Omental fat pad (tissue), 4 donors: ENCODE data around the gene PI4KB. TPM values are rescaled to one million over a fixed set of nuclear protein-coding genes. Genes with fewer than 3 reads are reported as not detected.

Experiments used
- ATAC-seq: fragments of 150-250 bp; one replicate; pipeline ENCODE4 v1.9.1; 2016; ENCODE audit warnings: mild to moderate bottlenecking, moderate library complexity; ENCODE audit not compliant: low FRiP score
- DNase-seq: peaks from one replicate; pipeline ENCODE4 v3.0.0-alpha.2; 2019; ENCODE audit warnings: low spot score
- total RNA-seq, 4 donors: library from RNA; depleted of rRNA; stranded (reverse); fragments of >200 nt; gene quantifications; one replicate each; pipeline ENCODE4 v1.1.0, GENCODE V29; 2016
- TF ChIP-seq, protein P1 (sequence below), 3 donors: fragments of 450-650 bp; IDR thresholded peaks; one replicate each; pipeline ENCODE4 v1.5.1; 2016 to 2017; ENCODE audit warnings: antibody characterized with exemption in 3 of 3, mild to moderate bottlenecking in 3 of 3, moderate library complexity in 2 of 3

The PI4KB gene
- total RNA-seq, 4 donors from 2014 or later, result 80.4 to 109 (median 87.2) TPM

DNA sequence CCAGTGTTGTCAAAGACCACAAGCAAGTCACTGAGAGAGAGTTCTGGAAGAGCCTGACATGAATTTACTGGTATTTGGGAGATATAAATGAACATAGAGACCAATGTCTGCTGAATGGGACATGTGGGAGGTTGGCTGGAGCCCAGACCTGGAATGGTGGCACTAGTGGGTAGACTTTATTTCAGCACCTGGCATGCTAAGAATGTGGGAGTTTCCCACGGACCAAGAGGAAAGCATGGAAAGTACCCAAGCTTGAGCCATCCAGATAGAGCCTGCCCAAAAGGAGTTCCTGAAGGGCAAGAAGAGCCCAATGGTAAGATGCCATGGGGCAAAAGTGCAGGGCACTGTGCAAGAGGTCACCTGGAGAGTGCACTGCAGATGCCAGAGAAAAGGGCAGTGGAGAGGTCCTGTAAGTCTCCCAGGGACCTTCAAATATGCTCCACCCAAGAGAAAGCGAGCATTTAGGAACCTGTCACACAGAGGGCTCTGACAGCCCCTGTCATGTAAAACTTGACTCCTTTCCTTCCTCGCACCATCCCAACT lies 53.2 kb downstream of the PI4KB start:
- DNase-seq (no peak), ATAC-seq (no peak)
- TF ChIP-seq, protein P1, sequence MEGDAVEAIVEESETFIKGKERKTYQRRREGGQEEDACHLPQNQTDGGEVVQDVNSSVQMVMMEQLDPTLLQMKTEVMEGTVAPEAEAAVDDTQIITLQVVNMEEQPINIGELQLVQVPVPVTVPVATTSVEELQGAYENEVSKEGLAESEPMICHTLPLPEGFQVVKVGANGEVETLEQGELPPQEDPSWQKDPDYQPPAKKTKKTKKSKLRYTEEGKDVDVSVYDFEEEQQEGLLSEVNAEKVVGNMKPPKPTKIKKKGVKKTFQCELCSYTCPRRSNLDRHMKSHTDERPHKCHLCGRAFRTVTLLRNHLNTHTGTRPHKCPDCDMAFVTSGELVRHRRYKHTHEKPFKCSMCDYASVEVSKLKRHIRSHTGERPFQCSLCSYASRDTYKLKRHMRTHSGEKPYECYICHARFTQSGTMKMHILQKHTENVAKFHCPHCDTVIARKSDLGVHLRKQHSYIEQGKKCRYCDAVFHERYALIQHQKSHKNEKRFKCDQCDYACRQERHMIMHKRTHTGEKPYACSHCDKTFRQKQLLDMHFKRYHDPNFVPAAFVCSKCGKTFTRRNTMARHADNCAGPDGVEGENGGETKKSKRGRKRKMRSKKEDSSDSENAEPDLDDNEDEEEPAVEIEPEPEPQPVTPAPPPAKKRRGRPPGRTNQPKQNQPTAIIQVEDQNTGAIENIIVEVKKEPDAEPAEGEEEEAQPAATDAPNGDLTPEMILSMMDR (IDR thresholded peaks at IDR 0.05), result no peak

DNA sequence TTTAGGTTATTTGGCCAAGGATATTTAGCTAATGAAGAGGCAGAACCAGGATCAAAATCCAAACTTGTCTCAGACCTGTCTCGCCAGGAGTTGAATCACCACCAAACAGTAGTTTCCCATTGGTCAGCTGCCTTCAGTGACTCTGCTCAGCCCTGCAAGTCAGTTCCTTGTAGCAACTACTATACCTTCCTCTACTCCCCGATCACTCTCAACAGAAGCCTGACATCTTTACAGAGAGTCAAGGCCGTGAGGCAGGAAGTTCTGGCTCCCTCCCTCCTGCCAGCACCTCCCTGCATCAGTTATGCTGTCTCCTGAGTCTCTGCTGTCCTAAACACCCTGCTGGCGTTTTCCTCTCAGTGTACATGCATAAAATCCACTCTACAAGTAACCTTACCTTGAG lies 59.5 kb downstream of the PI4KB start:
- TF ChIP-seq, protein P1 (IDR thresholded peaks at IDR 0.05), result no peak
- DNase-seq, result no peak
- ATAC-seq, result no peak

DNA sequence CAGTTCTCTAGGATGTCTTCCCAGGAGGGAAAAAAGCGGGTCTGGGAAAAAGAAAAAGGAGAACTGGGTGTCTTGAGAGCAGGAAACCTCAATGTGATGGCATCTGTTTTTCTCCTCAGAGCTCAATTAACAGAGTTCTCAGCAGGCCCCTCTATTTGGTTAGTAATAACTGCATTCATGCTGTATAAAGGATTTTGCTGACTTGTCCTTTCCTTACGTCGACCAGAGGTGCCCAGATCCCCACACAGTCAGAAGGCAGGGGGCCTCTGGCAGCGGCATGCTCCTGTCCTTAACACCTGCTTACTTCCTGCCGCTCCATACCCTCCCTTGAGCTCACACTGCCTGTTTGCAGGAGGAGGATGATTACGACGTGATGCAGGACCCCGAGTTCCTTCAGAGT lies 60.4 kb downstream of the PI4KB start:
- ATAC-seq (no peak), DNase-seq (no peak)
- TF ChIP-seq, protein P1 (IDR thresholded peaks at IDR 0.05), result no peak

DNA sequence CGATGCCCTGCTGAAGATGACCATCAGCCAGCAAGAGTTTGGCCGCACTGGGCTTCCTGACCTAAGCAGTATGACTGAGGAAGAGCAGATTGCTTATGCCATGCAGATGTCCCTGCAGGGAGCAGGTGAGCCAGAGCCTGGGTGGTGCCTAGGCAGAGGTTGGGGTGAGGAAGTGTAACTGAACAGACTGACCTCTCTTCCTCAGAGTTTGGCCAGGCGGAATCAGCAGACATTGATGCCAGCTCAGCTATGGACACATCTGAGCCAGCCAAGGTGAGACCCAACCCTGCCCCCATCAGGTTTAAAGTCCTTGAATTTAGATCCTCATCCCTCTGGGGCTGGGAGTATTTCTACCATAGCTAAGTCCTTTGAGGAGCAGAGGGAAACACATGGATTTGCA lies 60.9 kb downstream of the PI4KB start:
- ATAC-seq (no peak), DNase-seq (no peak)
- TF ChIP-seq, protein P1 (IDR thresholded peaks at IDR 0.05), result no peak

DNA sequence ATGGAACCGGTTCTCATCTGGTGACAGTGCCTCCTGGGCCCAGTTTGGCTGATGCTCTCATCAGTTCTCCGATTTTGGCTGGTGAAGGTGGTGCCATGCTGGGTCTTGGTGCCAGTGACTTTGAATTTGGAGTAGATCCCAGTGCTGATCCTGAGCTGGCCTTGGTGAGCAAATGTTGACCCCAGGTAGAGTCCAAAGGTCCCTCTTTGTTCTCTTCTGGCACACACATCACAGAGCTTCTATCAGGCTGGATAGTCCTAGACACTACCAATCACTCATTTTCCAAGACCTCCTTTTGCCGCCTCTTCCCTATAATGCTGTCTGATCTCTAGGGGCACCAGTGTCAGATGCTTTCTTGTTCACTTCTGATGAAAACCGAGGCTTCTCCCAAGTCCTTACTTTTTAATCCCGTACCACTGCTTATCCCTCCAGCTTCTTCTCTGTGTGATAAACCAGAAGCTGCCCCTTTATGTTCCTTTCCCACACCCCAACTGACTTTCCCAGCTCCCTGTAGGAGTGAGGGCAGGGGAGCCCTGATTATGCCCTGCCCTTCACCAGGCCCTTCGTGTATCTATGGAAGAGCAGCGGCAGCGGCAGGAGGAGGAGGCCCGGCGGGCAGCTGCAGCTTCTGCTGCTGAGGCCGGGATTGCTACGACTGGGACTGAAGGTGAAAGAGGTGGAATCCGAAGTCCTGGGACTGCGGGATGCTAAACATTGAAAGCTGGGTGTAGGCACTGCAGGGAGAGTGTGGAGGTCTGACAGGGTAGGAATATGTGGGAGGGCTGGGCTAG lies 61.6 kb downstream of the PI4KB start:
- ATAC-seq, result no peak
- TF ChIP-seq, protein P1 (IDR thresholded peaks at IDR 0.05), result no peak

DNA sequence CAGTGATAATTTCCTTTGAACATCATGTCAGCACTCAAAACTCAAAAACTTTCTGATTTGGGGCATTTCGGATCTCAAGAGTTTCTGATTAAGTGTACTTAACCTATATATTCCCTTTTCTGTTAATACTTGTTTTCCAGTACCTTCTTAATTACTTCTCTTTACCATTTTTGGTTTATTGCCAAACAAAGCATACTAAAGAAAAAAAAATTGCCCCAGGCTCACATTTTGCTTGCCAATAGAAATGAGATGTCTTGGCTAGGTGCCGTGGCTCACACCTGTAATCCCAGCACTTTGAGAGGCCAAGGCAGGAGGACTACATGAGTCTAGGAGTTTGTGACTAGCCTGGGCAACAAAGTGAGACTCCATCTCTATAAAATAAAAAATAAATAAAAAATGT lies 67.9 kb downstream of the PI4KB start:
- DNase-seq (no peak), ATAC-seq (no peak)
- TF ChIP-seq, protein P1 (IDR thresholded peaks at IDR 0.05), result no peak

More for the DNA sequence above, 61.6 kb downstream of the PI4KB start:
- no peak for DNase-seq

DNA sequence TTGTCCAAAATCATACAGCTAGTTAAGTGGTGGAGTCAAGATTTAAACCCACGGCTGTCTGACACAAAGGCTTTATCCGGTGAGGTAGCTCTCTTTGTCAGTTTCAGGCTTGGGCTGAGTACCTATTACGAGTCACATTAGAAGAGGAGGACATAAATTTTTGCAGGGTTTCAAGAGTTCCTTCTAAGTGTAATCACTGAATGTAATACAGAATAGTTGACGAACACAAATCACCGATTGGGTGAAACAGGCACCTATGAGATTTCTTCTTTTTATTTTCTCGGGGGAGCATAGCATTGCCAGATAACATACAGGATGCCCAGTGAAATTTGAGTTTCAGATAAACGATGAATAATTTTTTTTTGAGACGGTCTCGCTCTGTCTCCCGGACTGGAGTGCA lies 71.8 kb downstream of the PI4KB start:
- ATAC-seq (no peak), DNase-seq (no peak)
- TF ChIP-seq, protein P1 (IDR thresholded peaks at IDR 0.05), result no peak
